HEK293 (cell line): ENCODE measurements around the gene NOTCH3.

ENCODE experiments used
- ATF2 ChIP-seq: fragments of 450-650 bp; formaldehyde crosslinking; IDR thresholded peaks from 2 replicates; pipeline ENCODE4 v1.5.1; 2016; ENCODE audit warnings: missing biosample characterization, missing genetic modification characterization, low read depth
- BCL11B ChIP-seq: fragments of 450-650 bp; formaldehyde crosslinking; IDR thresholded peaks from 2 replicates; pipeline ENCODE4 v1.5.1; 2016; ENCODE audit warnings: low read depth, missing biosample characterization, missing genetic modification characterization
- HOXD13 ChIP-seq: sonication (generic); formaldehyde crosslinking; IDR thresholded peaks from 2 replicates; pipeline ENCODE4 v1.8.0; 2022; ENCODE audit warnings: missing genetic modification reagents, borderline replicate concordance
- KLF10 ChIP-seq: fragments of 450-650 bp; IDR thresholded peaks from 2 replicates; pipeline ENCODE4 v1.5.1; 2018; ENCODE audit warnings: missing biosample characterization, mild to moderate bottlenecking, missing genetic modification characterization
- PRDM6 ChIP-seq: fragments of 450-650 bp; formaldehyde crosslinking; IDR thresholded peaks from 2 replicates; pipeline ENCODE4 v1.5.1; 2017; ENCODE audit warnings: missing biosample characterization, missing genetic modification characterization
- REST ChIP-seq: fragments of 450-650 bp; formaldehyde crosslinking; IDR thresholded peaks from 2 replicates; pipeline ENCODE4 v1.5.1; 2016; ENCODE audit warnings: missing biosample characterization, missing genetic modification characterization
- TSHZ1 ChIP-seq: fragments of 450-650 bp; formaldehyde crosslinking; IDR thresholded peaks from 2 replicates; pipeline ENCODE4 v1.5.1; 2016; ENCODE audit warnings: missing biosample characterization, missing genetic modification characterization, borderline replicate concordance
- ZNF148 ChIP-seq: fragments of 450-650 bp; formaldehyde crosslinking; IDR thresholded peaks from 2 replicates; pipeline ENCODE4 v1.5.0; 2017; ENCODE audit warnings: missing biosample characterization, missing genetic modification characterization, borderline replicate concordance
- ZNF184 ChIP-seq: fragments of 450-650 bp; IDR thresholded peaks from 2 replicates; pipeline ENCODE4 v1.5.1; 2018; ENCODE audit warnings: missing biosample characterization, mild to moderate bottlenecking, missing genetic modification characterization
- ZNF19 ChIP-seq: fragments of 450-650 bp; formaldehyde crosslinking; IDR thresholded peaks from 2 replicates; pipeline ENCODE4; 2016; ENCODE audit warnings: missing biosample characterization, missing genetic modification characterization, low read depth
- ZNF239 ChIP-seq: fragments of 450-650 bp; formaldehyde crosslinking; IDR thresholded peaks from 2 replicates; pipeline ENCODE4 v1.5.1; 2016; ENCODE audit warnings: missing biosample characterization, missing genetic modification characterization
- ZNF335 ChIP-seq: fragments of 450-650 bp; formaldehyde crosslinking; conservative IDR thresholded peaks from 2 replicates; pipeline ENCODE4 v1.5.1; 2016; ENCODE audit warnings: missing biosample characterization, missing genetic modification characterization
- ZNF341 ChIP-seq: fragments of 450-650 bp; formaldehyde crosslinking; IDR thresholded peaks from 2 replicates; pipeline ENCODE4; 2016; ENCODE audit warnings: low read depth, missing biosample characterization, missing genetic modification characterization
- ZNF426 ChIP-seq: fragments of 450-650 bp; formaldehyde crosslinking; IDR thresholded peaks from 2 replicates; pipeline ENCODE4 v1.5.1; 2017; ENCODE audit warnings: missing biosample characterization, missing genetic modification characterization, mild to moderate bottlenecking, inconsistent platforms, moderate library complexity
- ZNF433 ChIP-seq: fragments of 450-650 bp; formaldehyde crosslinking; IDR thresholded peaks from 2 replicates; pipeline ENCODE4 v1.5.1; 2016; ENCODE audit warnings: missing biosample characterization, missing genetic modification characterization, low read depth
- ZNF596 ChIP-seq: fragments of 450-650 bp; IDR thresholded peaks from 2 replicates; pipeline ENCODE4 v1.5.0; 2018; ENCODE audit warnings: missing biosample characterization, mild to moderate bottlenecking, missing genetic modification characterization, moderate library complexity
- ZNF639 ChIP-seq: fragments of 450-650 bp; formaldehyde crosslinking; IDR thresholded peaks from 2 replicates; pipeline ENCODE4 v1.5.1; 2016; ENCODE audit warnings: missing biosample characterization, missing genetic modification characterization
- ZNF692 ChIP-seq: fragments of 450-650 bp; formaldehyde crosslinking; IDR thresholded peaks from 2 replicates; pipeline ENCODE4 v1.5.1; 2016; ENCODE audit warnings: missing biosample characterization, missing genetic modification characterization
- ZNF76 ChIP-seq: fragments of 450-650 bp; formaldehyde crosslinking; IDR thresholded peaks from 2 replicates; pipeline ENCODE4; 2016; ENCODE audit warnings: low read depth, missing biosample characterization, missing genetic modification characterization, borderline replicate concordance
- ZNF785 ChIP-seq: fragments of 450-650 bp; formaldehyde crosslinking; IDR thresholded peaks from 2 replicates; pipeline ENCODE4 v1.5.1; 2016; ENCODE audit warnings: missing biosample characterization, missing genetic modification characterization
- ZNF791 ChIP-seq: fragments of 450-650 bp; formaldehyde crosslinking; IDR thresholded peaks from 2 replicates; pipeline ENCODE4 v1.5.1; 2016; ENCODE audit warnings: missing biosample characterization, missing genetic modification characterization
- ZSCAN16 ChIP-seq: fragments of 450-650 bp; formaldehyde crosslinking; IDR thresholded peaks from 2 replicates; pipeline ENCODE4 v1.5.1; 2016; ENCODE audit warnings: missing biosample characterization, missing genetic modification characterization

NOTCH3 gene

GRCh38 chr19:15195371-15196334, 5.1 kb downstream of the NOTCH3 start (continued):
- no peak for TF ChIP-seq ZNF341 (tag by site-specific recombination)
- no peak for TF ChIP-seq REST
- TF ChIP-seq BCL11B (tag by site-specific recombination) = no peak
- TF ChIP-seq ZNF19 (tag by site-specific recombination) = no peak
- no peak for TF ChIP-seq ZNF791 (tag by site-specific recombination)
- TF ChIP-seq ZNF335 (tag by site-specific recombination) = no peak
- 0 out of 2 replicates have a peak, but pooled peaks have one; percentile 21 for TF ChIP-seq ZNF692 (tag by site-specific recombination)
- no peak for TF ChIP-seq ZNF596
- TF ChIP-seq KLF10 = no peak; the same call in 1 of the 2 replicates
- no peak for TF ChIP-seq ZNF426 (tag by site-specific recombination)
- TF ChIP-seq HOXD13 (CRISPR knock-in tag) = no peak
- no peak for TF ChIP-seq ZNF433 (tag by site-specific recombination)
- no peak for TF ChIP-seq TSHZ1 (tag by site-specific recombination)
- no peak for TF ChIP-seq ZNF148 (tag by site-specific recombination)
- no peak for TF ChIP-seq ZSCAN16 (tag by site-specific recombination)
- 0 out of 2 replicates have a peak, but pooled peaks have one; percentile 24 for TF ChIP-seq ZNF76 (tag by site-specific recombination)
- TF ChIP-seq ZNF639 (tag by site-specific recombination) = no peak
- TF ChIP-seq ATF2 (tag by site-specific recombination) = no peak
- no peak for TF ChIP-seq PRDM6
- no peak for TF ChIP-seq ZNF184 (tag by site-specific recombination)
- no peak for TF ChIP-seq ZNF239 (tag by site-specific recombination)
- no peak for TF ChIP-seq ZNF785 (tag by site-specific recombination)
